Measurements from ENCODE around the gene LBR. TPM values are rescaled to one million over a fixed set of nuclear protein-coding genes. Genes with fewer than 3 reads are reported as not detected.

LBR gene
- total RNA-seq, 2 donors from 2014 or later, result 127 to 173 TPM

- ATAC-seq (peak; percentile 25 to 37), DNase-seq (ENCODE audit: low spot score) (peak; percentile 32)
- Mint-ChIP-seq H3K4me3 (peak overlapping the region; percentile 72), H3K36me3 (no peaks in the 10 kb centered on the region), H3K4me1 (ENCODE audit: low read depth in 2 of 2) (peaks cover 62 to 70% of the 10 kb centered on the region in 2 donors), H3K27ac (peak overlapping the region; percentile 10 to 66), H3K9me3 (no peaks in the 10 kb centered on the region), H3K27me3 (no peaks in the 10 kb centered on the region)
Measured at GRCh38 chr1:225460021-225460736, 32.3 kb upstream of the LBR start.

- peaks cover 0 to 3% of the 10 kb centered on the region in 2 donors for H3K27me3 Mint-ChIP-seq
- H3K9me3 Mint-ChIP-seq, result no peaks in the 10 kb centered on the region
- H3K4me3 Mint-ChIP-seq, result peak overlapping the region; percentile 47
- peaks cover 72 to 81% of the 10 kb centered on the region in 2 donors for H3K4me1 Mint-ChIP-seq (ENCODE audit: low read depth in 2 of 2)
- DNase-seq (ENCODE audit: low spot score), result peak; percentile 70
- H3K36me3 Mint-ChIP-seq, result no peaks in the 10 kb centered on the region
- peak overlapping the region; percentile 52 to 81 for H3K27ac Mint-ChIP-seq
- peak; percentile 21 to 63 for ATAC-seq
Measured at GRCh38 chr1:225458222-225458631, 30.4 kb upstream of the LBR start.

- peak overlapping the region; percentile 85 for H3K4me3 Mint-ChIP-seq
- H3K27me3 Mint-ChIP-seq, result peaks cover 0 to 3% of the 10 kb centered on the region in 2 donors
- peak overlapping the region; percentile 85 to 95 for H3K27ac Mint-ChIP-seq
- peaks cover 63 to 77% of the 10 kb centered on the region in 2 donors for H3K4me1 Mint-ChIP-seq (ENCODE audit: low read depth in 2 of 2)
- no peaks in the 10 kb centered on the region for H3K9me3 Mint-ChIP-seq
- no peaks in the 10 kb centered on the region for H3K36me3 Mint-ChIP-seq
- DNase-seq (ENCODE audit: low spot score) (peak; percentile 90), ATAC-seq (peak; percentile 95 to 96)
Measured at GRCh38 chr1:225454733-225455132, 26.9 kb upstream of the LBR start.

- DNase-seq (ENCODE audit: low spot score) (peak; percentile 58), ATAC-seq (peak; percentile 60 to 66)
- Mint-ChIP-seq H3K4me3 (peak overlapping the region; percentile 85), H3K27ac (peak overlapping the region; percentile 85 to 95), H3K36me3 (no peaks in the 10 kb centered on the region), H3K27me3 (peaks cover 0 to 3% of the 10 kb centered on the region in 2 donors), H3K9me3 (no peaks in the 10 kb centered on the region), H3K4me1 (ENCODE audit: low read depth in 2 of 2) (peaks cover 62 to 76% of the 10 kb centered on the region in 2 donors)
Measured at GRCh38 chr1:225453797-225454648, 26.2 kb upstream of the LBR start.

- H3K9me3 Mint-ChIP-seq, result no peaks in the 10 kb centered on the region
- peaks cover 0 to 3% of the 10 kb centered on the region in 2 donors for H3K27me3 Mint-ChIP-seq
- H3K4me1 Mint-ChIP-seq (ENCODE audit: low read depth in 2 of 2), result peaks cover 57 to 59% of the 10 kb centered on the region in 2 donors
- H3K36me3 Mint-ChIP-seq, result no peaks in the 10 kb centered on the region
- peak overlapping the region; percentile 51 to 85 for H3K27ac Mint-ChIP-seq
- no peak for ATAC-seq
- DNase-seq (ENCODE audit: low spot score), result peak; percentile 53
- H3K4me3 Mint-ChIP-seq, result no peak overlapping the region
Measured at GRCh38 chr1:225451840-225452515, 24.1 kb upstream of the LBR start.

GRCh38 chr1:225451340-225451739, 23.5 kb upstream of the LBR start:
- no peaks in the 10 kb centered on the region for H3K9me3 Mint-ChIP-seq
- no peak overlapping the region for H3K4me3 Mint-ChIP-seq
- ATAC-seq, result no peak
- DNase-seq (ENCODE audit: low spot score), result peak; percentile 45
- H3K36me3 Mint-ChIP-seq, result no peaks in the 10 kb centered on the region
- peak overlapping the region; percentile 47 to 65 for H3K27ac Mint-ChIP-seq
- peaks cover 0 to 3% of the 10 kb centered on the region in 2 donors for H3K27me3 Mint-ChIP-seq
- H3K4me1 Mint-ChIP-seq (ENCODE audit: low read depth in 2 of 2), result peaks cover 56 to 58% of the 10 kb centered on the region in 2 donors

- peak; percentile 66 for DNase-seq (ENCODE audit: low spot score)
- no peaks in the 10 kb centered on the region for H3K9me3 Mint-ChIP-seq
- peak overlapping the region; percentile 47 to 65 for H3K27ac Mint-ChIP-seq
- peak in 1 of 2 donors; percentile 55 for ATAC-seq
- H3K27me3 Mint-ChIP-seq, result peaks cover 0 to 3% of the 10 kb centered on the region in 2 donors
- H3K4me3 Mint-ChIP-seq, result peak overlapping the region; percentile 65
- H3K4me1 Mint-ChIP-seq (ENCODE audit: low read depth in 2 of 2), result peaks cover 62 to 65% of the 10 kb centered on the region in 2 donors
- no peaks in the 10 kb centered on the region for H3K36me3 Mint-ChIP-seq
Measured at GRCh38 chr1:225450491-225451191, 22.8 kb upstream of the LBR start.

- peaks cover 64 to 66% of the 10 kb centered on the region in 2 donors for H3K4me1 Mint-ChIP-seq (ENCODE audit: low read depth in 2 of 2)
- peaks cover 0 to under 1% of the 10 kb centered on the region in 2 donors for H3K27me3 Mint-ChIP-seq
Measured at GRCh38 chr1:225449774-225450173, 21.9 kb upstream of the LBR start.

GRCh38 chr1:225449261-225449660, 21.4 kb upstream of the LBR start:
- ATAC-seq, result no peak
- H3K4me3 Mint-ChIP-seq, result peak overlapping the region; percentile 65
- no peaks in the 10 kb centered on the region for H3K9me3 Mint-ChIP-seq
- no peaks in the 10 kb centered on the region for H3K36me3 Mint-ChIP-seq
- DNase-seq (ENCODE audit: low spot score), result no peak
- no peaks in the 10 kb centered on the region for H3K27me3 Mint-ChIP-seq
- peak overlapping the region; percentile 47 to 65 for H3K27ac Mint-ChIP-seq
- peaks cover 64 to 66% of the 10 kb centered on the region in 2 donors for H3K4me1 Mint-ChIP-seq (ENCODE audit: low read depth in 2 of 2)

More at GRCh38 chr1:225449774-225450173, 21.9 kb upstream of the LBR start:
- H3K27ac Mint-ChIP-seq, result peak overlapping the region; percentile 47 to 65
- DNase-seq (ENCODE audit: low spot score) (peak; percentile 25), ATAC-seq (no peak)
- H3K9me3 Mint-ChIP-seq, result no peaks in the 10 kb centered on the region
- H3K36me3 Mint-ChIP-seq, result no peaks in the 10 kb centered on the region
- peak overlapping the region; percentile 65 for H3K4me3 Mint-ChIP-seq

- H3K4me1 Mint-ChIP-seq (ENCODE audit: low read depth in 2 of 2), result peaks cover 59 to 62% of the 10 kb centered on the region in 2 donors
- ATAC-seq (no peak), DNase-seq (ENCODE audit: low spot score) (peak; percentile 32)
- no peaks in the 10 kb centered on the region for H3K27me3 Mint-ChIP-seq
- H3K36me3 Mint-ChIP-seq, result no peaks in the 10 kb centered on the region
- no peak overlapping the region for H3K4me3 Mint-ChIP-seq
- peak overlapping the region in 1 of 2 donors; percentile 92 for H3K27ac Mint-ChIP-seq
- H3K9me3 Mint-ChIP-seq, result no peaks in the 10 kb centered on the region
Measured at GRCh38 chr1:225448146-225448805, 20.4 kb upstream of the LBR start.

- peak overlapping the region in 1 of 2 donors; percentile 92 for H3K27ac Mint-ChIP-seq
- no peaks in the 10 kb centered on the region for H3K9me3 Mint-ChIP-seq
- DNase-seq (ENCODE audit: low spot score), result no peak
- H3K4me3 Mint-ChIP-seq, result no peak overlapping the region
- H3K36me3 Mint-ChIP-seq, result no peaks in the 10 kb centered on the region
- ATAC-seq, result no peak
- H3K4me1 Mint-ChIP-seq (ENCODE audit: low read depth in 2 of 2), result peaks cover 62% of the 10 kb centered on the region in 2 donors
- no peaks in the 10 kb centered on the region for H3K27me3 Mint-ChIP-seq
Measured at GRCh38 chr1:225447650-225448089, 19.8 kb upstream of the LBR start.

- peaks cover 63 to 64% of the 10 kb centered on the region in 2 donors for H3K4me1 Mint-ChIP-seq (ENCODE audit: low read depth in 2 of 2)
- no peak overlapping the region for H3K4me3 Mint-ChIP-seq
- H3K27me3 Mint-ChIP-seq, result no peaks in the 10 kb centered on the region
- no peaks in the 10 kb centered on the region for H3K36me3 Mint-ChIP-seq
- peak overlapping the region in 1 of 2 donors; percentile 92 for H3K27ac Mint-ChIP-seq
- no peak for ATAC-seq
- H3K9me3 Mint-ChIP-seq, result no peaks in the 10 kb centered on the region
- DNase-seq (ENCODE audit: low spot score), result no peak
Measured at GRCh38 chr1:225446981-225447615, 19.3 kb upstream of the LBR start.

All from natural killer cell treated with Interleukin-12 subunit alpha and Interleukin-12 subunit beta and Interleukin-15 and Interleukin-18, amount 100 ng/mL, for 72 hours (primary cell).